WTC11 (cell line): ENCODE results near the gene SNX21. TPM values are rescaled to one million over a fixed set of nuclear protein-coding genes. Genes with fewer than 3 reads are reported as not detected.
A peak's percentile ranks its signal among the peaks of the same experiment; 100 is the strongest.

Experiments
- ARID4B ChIP-seq: sonication (generic); formaldehyde crosslinking; IDR thresholded peaks from 2 replicates; pipeline ENCODE4 v1.8.0; 2023; ENCODE audit warnings: missing genetic modification reagents, mild to moderate bottlenecking, borderline replicate concordance
- ATF3 ChIP-seq: sonication (generic); formaldehyde crosslinking; conservative IDR thresholded peaks from 2 replicates; pipeline ENCODE4 v1.8.1; 2022; ENCODE audit warnings: mild to moderate bottlenecking, missing genetic modification reagents
- ATF6 ChIP-seq: sonication (generic); formaldehyde crosslinking; IDR thresholded peaks from 2 replicates; pipeline ENCODE4 v1.8.1; 2023; ENCODE audit warnings: mild to moderate bottlenecking, missing genetic modification reagents
- CDX4 ChIP-seq: fragments of 250-450 bp; sonication (Bioruptor Pico); IDR thresholded peaks from 2 replicates; pipeline ENCODE4 v1.9.0; 2021; ENCODE audit warnings: moderate library complexity, mild to moderate bottlenecking, inconsistent platforms, borderline replicate concordance
- CREB1 ChIP-seq: sonication (generic); formaldehyde crosslinking; IDR thresholded peaks from 2 replicates; pipeline ENCODE4 v1.8.0; 2023; ENCODE audit warnings: mild to moderate bottlenecking, missing genetic modification reagents
- ELF4 ChIP-seq: sonication (generic); formaldehyde crosslinking; IDR thresholded peaks from 2 replicates; pipeline ENCODE4 v1.8.1; 2022; ENCODE audit warnings: low read depth, mild to moderate bottlenecking, moderate library complexity, missing genetic modification reagents
- ESRRA ChIP-seq: sonication (generic); formaldehyde crosslinking; IDR thresholded peaks from 2 replicates; pipeline ENCODE4 v1.8.1; 2022; ENCODE audit warnings: mild to moderate bottlenecking, missing genetic modification reagents, borderline replicate concordance
- ETV6 ChIP-seq: sonication (generic); formaldehyde crosslinking; IDR thresholded peaks from 2 replicates; pipeline ENCODE4 v1.8.1; 2022; ENCODE audit warnings: mild to moderate bottlenecking, missing genetic modification reagents
- GTF2I ChIP-seq: fragments of 250-450 bp; sonication (Bioruptor Pico); conservative IDR thresholded peaks from 2 replicates; pipeline ENCODE4 v1.4.0; 2021; ENCODE audit warnings: mild to moderate bottlenecking
- IRF2 ChIP-seq: sonication (generic); formaldehyde crosslinking; IDR thresholded peaks from 2 replicates; pipeline ENCODE4 v1.8.0; 2022; ENCODE audit warnings: low read depth, missing genetic modification reagents, borderline replicate concordance
- JAZF1 ChIP-seq: fragments of 250-450 bp; sonication (Bioruptor Pico); IDR thresholded peaks from 2 replicates; pipeline ENCODE4 v1.9.0; 2021; ENCODE audit warnings: moderate library complexity, mild to moderate bottlenecking, inconsistent platforms
- JUN ChIP-seq: sonication (generic); formaldehyde crosslinking; IDR thresholded peaks from 2 replicates; pipeline ENCODE4 v1.8.0; 2023; ENCODE audit warnings: mild to moderate bottlenecking, missing genetic modification reagents
- MAX ChIP-seq: sonication (generic); formaldehyde crosslinking; IDR thresholded peaks from 2 replicates; pipeline ENCODE4 v1.8.0; 2022; ENCODE audit warnings: mild to moderate bottlenecking, missing genetic modification reagents
- MXD4 ChIP-seq: fragments of 250-450 bp; sonication (Bioruptor Pico); IDR thresholded peaks from 2 replicates; pipeline ENCODE4 v1.8.0; 2021; ENCODE audit warnings: mild to moderate bottlenecking, moderate library complexity, borderline replicate concordance
- NR3C1 ChIP-seq: sonication (generic); formaldehyde crosslinking; conservative IDR thresholded peaks from 2 replicates; pipeline ENCODE4 v1.8.1; 2023; ENCODE audit warnings: low read depth, mild to moderate bottlenecking, missing genetic modification reagents
- PRRX2 ChIP-seq: fragments of 250-450 bp; sonication (Bioruptor Pico); IDR thresholded peaks from 2 replicates; pipeline ENCODE4 v1.8.0; 2021; ENCODE audit warnings: mild to moderate bottlenecking
- TCF7 ChIP-seq: sonication (generic); formaldehyde crosslinking; IDR thresholded peaks from 2 replicates; pipeline ENCODE4 v1.8.0; 2022; ENCODE audit warnings: mild to moderate bottlenecking, low read depth, missing genetic modification reagents, moderate library complexity
- TP53 ChIP-seq: sonication (generic); formaldehyde crosslinking; IDR thresholded peaks from 2 replicates; pipeline ENCODE4 v1.8.1; 2023; ENCODE audit warnings: mild to moderate bottlenecking, missing genetic modification reagents
- ZMAT4 ChIP-seq: fragments of 250-450 bp; sonication (Bioruptor Pico); IDR thresholded peaks from 2 replicates; pipeline ENCODE4 v1.9.0; 2021; ENCODE audit warnings: mild to moderate bottlenecking
- ZNF138 ChIP-seq: sonication (generic); formaldehyde crosslinking; conservative IDR thresholded peaks from 2 replicates; pipeline ENCODE4 v1.8.1; 2022; ENCODE audit warnings: mild to moderate bottlenecking, moderate library complexity, missing genetic modification reagents
- ZNF232 ChIP-seq: sonication (generic); formaldehyde crosslinking; IDR thresholded peaks from 2 replicates; pipeline ENCODE4 v1.8.0; 2022; ENCODE audit warnings: mild to moderate bottlenecking, missing genetic modification reagents
- ZNF416 ChIP-seq: fragments of 250-450 bp; sonication (Bioruptor Pico); IDR thresholded peaks from 2 replicates; pipeline ENCODE4 v1.9.0; 2021; ENCODE audit warnings: mild to moderate bottlenecking, inconsistent platforms
- ZNF512 ChIP-seq: sonication (generic); formaldehyde crosslinking; IDR thresholded peaks from 2 replicates; pipeline ENCODE4 v1.8.1; 2022; ENCODE audit warnings: missing genetic modification reagents, borderline replicate concordance
- ZNF532 ChIP-seq: fragments of 250-450 bp; sonication (Bioruptor Pico); IDR thresholded peaks from 2 replicates; pipeline ENCODE4 v1.9.0; 2021; ENCODE audit warnings: mild to moderate bottlenecking, borderline replicate concordance
- total RNA-seq: library from RNA; stranded (reverse); gene quantifications from 3 replicates; pipeline ENCODE4 v1.2.3, GENCODE V29; 2021

SNX21 gene
- total RNA-seq, 1 experiment from 2014 or later = 17.9 TPM

- TF ChIP-seq ZNF232 (no peak), ZNF138 (CRISPR knock-in tag) (peak; percentile 90; the same call in 1 of the 2 replicates), ZMAT4 (no peak), ZNF532 (no peak), IRF2 (no peak), ZNF416 (CRISPR knock-in tag) (no peak), TP53 (CRISPR knock-in tag) (peak; percentile 82; the same call in 1 of the 2 replicates), ARID4B (CRISPR knock-in tag) (peak; percentile 63; the same call in 1 of the 2 replicates), MXD4 (no peak), PRRX2 (CRISPR knock-in tag) (no peak), CDX4 (CRISPR knock-in tag) (no peak), JAZF1 (CRISPR knock-in tag) (no peak), ZNF512 (CRISPR knock-in tag) (no peak), ESRRA (CRISPR knock-in tag) (no peak), CREB1 (no peak), ATF6 (CRISPR knock-in tag) (no peak), NR3C1 (CRISPR knock-in tag) (peak; percentile 92; the same call in 1 of the 2 replicates), ELF4 (CRISPR knock-in tag) (no peak), MAX (CRISPR knock-in tag) (peak; percentile 85), JUN (CRISPR knock-in tag) (no peak), TCF7 (no peak), ETV6 (CRISPR knock-in tag) (peak; percentile 35; the same call in 1 of the 2 replicates), GTF2I (CRISPR knock-in tag) (no peak), ATF3 (CRISPR knock-in tag) (no peak)
Measured at GRCh38 chr20:45833883-45834796, 541 bp downstream of the SNX21 start (continued).
